Measurements from ENCODE around the gene CAMK1D.

CAMK1D gene

GRCh38 chr10:12873172-12873571 is 523.8 kb downstream of the CAMK1D start:
- no peak for DNase-seq

GRCh38 chr10:12874501-12874900 is 525.2 kb downstream of the CAMK1D start:
- DNase-seq = no peak

- no peak for DNase-seq
Measured at GRCh38 chr10:12875100-12875499, 525.8 kb downstream of the CAMK1D start.

- DNase-seq = no peak
Measured at GRCh38 chr10:12876266-12876665, 526.9 kb downstream of the CAMK1D start.

GRCh38 chr10:12877150-12877549 is 527.8 kb downstream of the CAMK1D start:
- no peak for DNase-seq

- DNase-seq = no peak
Measured at GRCh38 chr10:12880423-12880822, 531.1 kb downstream of the CAMK1D start.

- DNase-seq = no peak
Measured at GRCh38 chr10:12884851-12885250, 535.5 kb downstream of the CAMK1D start.
